Measurements from ENCODE around the gene HYPK.
"Not testable (repeated sequence)": the region's sequence is repeated elsewhere in the genome, so short reads cannot be mapped to it uniquely, and the experiment has no call there.

Gene HYPK

DNA sequence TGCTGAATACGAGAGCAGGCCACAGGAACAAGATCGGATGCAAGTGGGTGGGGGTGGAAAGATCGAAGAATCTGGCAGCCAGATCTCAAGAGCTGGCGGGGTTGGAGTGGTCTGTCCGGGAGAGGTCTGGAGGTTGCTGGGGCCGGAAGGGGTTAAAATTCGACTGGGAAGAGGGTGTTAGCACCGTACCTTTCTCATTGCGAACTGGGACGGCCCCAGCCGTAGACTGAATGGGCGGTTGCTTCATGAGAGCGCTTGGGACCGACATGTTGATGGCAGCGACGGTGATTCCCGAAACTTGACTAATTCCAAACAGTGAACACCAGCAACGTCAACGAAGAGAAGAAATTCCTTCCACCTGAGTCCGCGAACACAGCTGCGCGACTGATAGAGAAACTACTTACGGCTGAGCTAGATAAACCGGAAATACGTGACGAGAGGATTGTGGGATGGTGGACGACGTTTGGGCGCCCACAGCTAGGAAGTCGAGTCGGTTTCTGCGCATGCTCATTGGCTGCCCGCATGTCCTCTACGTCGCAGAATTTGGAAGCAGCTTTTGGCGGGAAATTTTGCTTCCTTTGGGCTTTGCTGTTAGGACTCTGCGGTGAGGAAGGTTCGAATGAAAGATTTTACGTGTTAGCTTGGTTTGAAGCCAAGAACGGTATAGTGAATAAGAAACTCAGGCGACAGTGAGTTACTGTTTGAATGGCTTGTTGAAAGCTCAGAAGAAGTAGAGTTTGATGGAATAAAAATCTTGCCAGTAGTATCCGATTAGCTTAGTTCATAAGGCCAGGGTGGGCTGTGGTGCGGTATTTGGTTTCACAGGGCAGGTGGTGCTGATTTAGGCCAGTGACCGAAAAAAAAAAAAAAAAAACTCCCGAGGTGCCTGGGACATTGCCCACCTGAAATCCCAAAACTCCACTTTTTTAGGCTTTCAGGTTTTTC lies 24.2 kb downstream of the HYPK start, which contains the start of gene MFAP1:
Gene MFAP1, minus strand, starts transcription at position 389 of the 945 bp plus-strand sequence. Its CDS starts 121 bp downstream, at position 268.
- H3K27ac ChIP-seq, result peak within 1 kb of the TSS; percentile 78
- TF ChIP-seq CTCF (conservative IDR thresholded peaks at IDR 0.05) (no peak), ZFX (IDR thresholded peaks at IDR 0.05) (no peak)

DNA sequence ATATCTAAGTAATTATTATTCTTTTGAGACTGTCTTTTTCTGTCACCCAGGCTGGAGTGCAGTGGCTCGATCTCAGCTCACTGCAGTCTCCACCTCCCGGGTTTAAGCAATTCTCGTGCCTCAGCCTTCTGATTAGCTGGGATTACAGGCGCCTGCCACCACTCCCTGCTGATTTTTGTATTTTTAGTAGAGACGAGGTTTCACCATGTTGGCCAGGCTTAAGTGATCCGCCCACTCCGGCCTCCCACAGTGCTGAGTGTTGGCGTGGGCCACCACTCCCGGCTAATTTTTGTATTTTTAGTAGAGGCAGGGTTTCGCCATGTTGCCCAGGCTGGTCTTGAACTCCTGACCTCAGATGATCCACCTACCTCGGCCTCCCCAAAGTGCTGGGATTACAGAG lies 24.9 kb downstream of the HYPK start:
- peak overlapping the region; percentile 78 for H3K27ac ChIP-seq

GRCh38 chr15:43826029-43826507 lies 25.7 kb downstream of the HYPK start:
- peak overlapping the region; percentile 55 for H3K27ac ChIP-seq
- TF ChIP-seq CTCF (conservative IDR thresholded peaks at IDR 0.05) (no peak), ZFX (IDR thresholded peaks at IDR 0.05) (no peak)

DNA sequence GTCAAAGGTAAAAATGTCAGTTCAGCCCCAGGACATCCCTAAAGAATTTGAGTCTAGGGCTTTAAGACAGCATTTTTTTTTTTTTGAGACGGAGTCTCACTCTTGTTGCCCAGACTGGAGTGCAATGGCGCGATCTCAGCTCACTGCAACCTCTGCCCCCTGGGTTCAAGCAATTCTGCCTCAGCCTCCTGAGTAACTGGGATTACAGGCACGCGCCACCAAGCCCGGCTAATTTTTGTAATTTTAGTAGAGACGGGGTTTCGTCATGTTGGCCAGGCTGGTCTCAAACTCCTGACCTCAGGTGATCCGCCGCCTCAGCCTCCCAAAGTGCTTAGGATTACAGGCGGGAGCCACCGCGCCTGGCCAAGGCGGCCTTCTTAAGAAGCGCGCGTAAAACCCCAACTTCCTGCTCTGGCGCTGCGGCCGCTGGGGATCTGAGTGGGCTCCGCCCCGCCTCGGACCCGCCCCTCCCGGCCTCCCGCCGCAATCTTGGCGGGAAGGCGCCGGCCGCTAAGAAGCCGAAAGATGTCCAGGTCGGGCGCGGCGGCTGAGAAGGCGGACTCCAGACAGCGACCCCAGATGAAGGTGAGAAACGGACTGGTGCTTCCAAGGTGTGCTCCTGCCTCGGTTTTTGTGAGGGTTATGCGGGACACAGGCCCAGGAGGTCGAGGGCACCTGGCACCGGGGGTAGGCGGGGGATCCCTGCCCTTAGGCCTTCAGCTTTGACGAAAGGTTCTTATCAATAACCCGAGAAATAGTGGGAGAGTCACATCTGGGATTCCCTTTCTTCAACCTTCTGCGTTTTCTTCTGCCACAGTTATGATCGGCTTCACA lies 26.3 kb downstream of the HYPK start, which contains the start of gene WDR76:
Gene WDR76, plus strand, starts transcription at position 495 of the 834 bp plus-strand sequence. Its CDS starts 31 bp downstream, at position 526.
- peak within 1 kb of the TSS; percentile 55 for H3K27ac ChIP-seq
- TF ChIP-seq ZFX (IDR thresholded peaks at IDR 0.05) (peak; percentile 69; the same call in 1 of the 2 replicates), CTCF (conservative IDR thresholded peaks at IDR 0.05) (no peak)

- no peak overlapping the region for H3K27ac ChIP-seq
- no peak for TF ChIP-seq CTCF (conservative IDR thresholded peaks at IDR 0.05)
- TF ChIP-seq ZFX (IDR thresholded peaks at IDR 0.05), result no peak
Observed at GRCh38 chr15:43828061-43828657, 27.8 kb downstream of the HYPK start.

- H3K27ac ChIP-seq, result not testable (repeated sequence)
Observed at GRCh38 chr15:43829951-43830540, 29.6 kb downstream of the HYPK start.

- H3K27ac ChIP-seq, result not testable (repeated sequence)
Observed at GRCh38 chr15:43830691-43831275, 30.4 kb downstream of the HYPK start.

- H3K27ac ChIP-seq, result not testable (repeated sequence)
Observed at GRCh38 chr15:43831519-43832052, 31.2 kb downstream of the HYPK start.

GRCh38 chr15:43832485-43832884 lies 32.1 kb downstream of the HYPK start:
- H3K27ac ChIP-seq, result not testable (repeated sequence)
